Neural progenitor cell (in vitro differentiated cells): Measurements from ENCODE around the gene PLA2G5. TPM values are rescaled to one million over a fixed set of nuclear protein-coding genes. Genes with fewer than 3 reads are reported as not detected.

Source experiments
- DNase-seq: peaks from one replicate; pipeline ENCODE4 v3.0.0-alpha.2; 2016; ENCODE audit warnings: low spot score
- H2AFZ ChIP-seq: fragments of 200-600 bp; sonication (generic); replicated peaks from 2 replicates; pipeline ENCODE4 v1.6.1; 2016; ENCODE audit warnings: antibody characterized with exemption
- H3F3A ChIP-seq: fragments of 200-600 bp; sonication (generic); 2 replicates; pipeline ENCODE4 v1.6.1; 2016; ENCODE audit warnings: antibody characterized with exemption, low read depth
- H3K27ac ChIP-seq: fragments of 200-600 bp; sonication (generic); 2 replicates; pipeline ENCODE4 v1.5.1; 2016; ENCODE audit warnings: mild to moderate bottlenecking
- H3K27me3 ChIP-seq: fragments of 200-600 bp; sonication (generic); 2 replicates; pipeline ENCODE4 v1.6.1; 2016; ENCODE audit warnings: mild to moderate bottlenecking, moderate library complexity
- H3K36me3 ChIP-seq: fragments of 200-600 bp; sonication (generic); 2 replicates; pipeline ENCODE4 v1.5.1; 2016
- H3K4me1 ChIP-seq: fragments of 200-600 bp; sonication (generic); 2 replicates; pipeline ENCODE4 v1.6.1; 2016; ENCODE audit warnings: mixed run types
- H3K4me2 ChIP-seq: fragments of 200-600 bp; sonication (generic); 2 replicates; pipeline ENCODE4 v1.6.1; 2016
- H3K4me3 ChIP-seq: fragments of 200-600 bp; sonication (generic); 2 replicates; pipeline ENCODE4 v1.5.1; 2016
- H3K79me2 ChIP-seq: fragments of 200-600 bp; sonication (generic); 2 replicates; pipeline ENCODE4 v1.6.1; 2016; ENCODE audit warnings: low read depth
- H3K9ac ChIP-seq: fragments of 200-600 bp; sonication (generic); 2 replicates; pipeline ENCODE4 v1.6.1; 2016
- H3K9me3 ChIP-seq: fragments of 200-600 bp; sonication (generic); 2 replicates; pipeline ENCODE4 v1.5.1; 2016; ENCODE audit warnings: low read depth
- H4K20me1 ChIP-seq: fragments of 200-600 bp; sonication (generic); 2 replicates; pipeline ENCODE4 v1.6.1; 2016; ENCODE audit warnings: low read depth
- H3K27ac Mint-ChIP-seq: 3 replicates; pipeline ENCODE4 v1.8.0; 2021; ENCODE audit warnings: mixed read lengths
- H3K27me3 Mint-ChIP-seq: 2 replicates; pipeline ENCODE4 v1.8.0; 2022; ENCODE audit warnings: low read depth, mild to moderate bottlenecking, inconsistent platforms, moderate library complexity, mixed read lengths; ENCODE audit not compliant: insufficient read depth
- H3K36me3 Mint-ChIP-seq: 3 replicates; pipeline ENCODE4 v1.8.0; 2021; ENCODE audit warnings: mixed read lengths
- H3K4me1 Mint-ChIP-seq: 3 replicates; pipeline ENCODE4 v1.8.0; 2021; ENCODE audit warnings: mixed read lengths
- H3K4me3 Mint-ChIP-seq: 3 replicates; pipeline ENCODE4 v1.8.0; 2021; ENCODE audit warnings: mild to moderate bottlenecking, moderate library complexity, mixed read lengths
- H3K9me3 Mint-ChIP-seq: 3 replicates; pipeline ENCODE4 v1.8.0; 2020; ENCODE audit warnings: mixed read lengths
- CTCF ChIP-seq: fragments of 200-600 bp; sonication (generic); IDR thresholded peaks from 2 replicates; pipeline ENCODE4 v1.5.1; 2017; ENCODE audit warnings: antibody characterized with exemption, mild to moderate bottlenecking
- EZH2 ChIP-seq: fragments of 200-600 bp; sonication (generic); IDR thresholded peaks from 2 replicates; pipeline ENCODE4 v1.6.1; 2017; ENCODE audit warnings: antibody characterized with exemption, mild to moderate bottlenecking, moderate library complexity
- EZH2phosphoT487 ChIP-seq: fragments of 200-600 bp; sonication (generic); IDR thresholded peaks from 2 replicates; pipeline ENCODE4 v1.6.1; 2017; ENCODE audit warnings: antibody characterized with exemption
- total RNA-seq: library from RNA; depleted of rRNA; stranded (reverse); fragments of >200 nt; gene quantifications from 2 replicates; pipeline ENCODE4 v1.2.3, GENCODE V29; 2015; ENCODE audit warnings: low replicate concordance

PLA2G5 gene
- total RNA-seq, 1 donor from 2014 or later = not detected

- Histone ChIP-seq H3K36me3 (no peaks in the 10 kb centered on the region), H3K9me3 (no peaks in the 10 kb centered on the region), H2AFZ (no peak overlapping the region), H3K27ac (no peak overlapping the region), H3F3A (no peaks in the 10 kb centered on the region), H4K20me1 (no peaks in the 10 kb centered on the region), H3K27me3 (no peaks in the 10 kb centered on the region), H3K79me2 (no peaks in the 10 kb centered on the region), H3K4me1 (no peaks in the 10 kb centered on the region), H3K9ac (no peak overlapping the region), H3K4me3 (no peak overlapping the region), H3K4me2 (no peak overlapping the region)
- no peak for DNase-seq
- Mint-ChIP-seq H3K9me3 (peaks cover 4% of the 10 kb centered on the region), H3K4me3 (no peak overlapping the region), H3K36me3 (no peaks in the 10 kb centered on the region), H3K27me3 (peaks cover 5% of the 10 kb centered on the region), H3K27ac (no peak overlapping the region), H3K4me1 (no peaks in the 10 kb centered on the region)
- TF ChIP-seq EZH2 (no peak), CTCF (no peak), EZH2phosphoT487 (no peak)
Observed at GRCh38 chr1:20090641-20091040, 20.6 kb downstream of the PLA2G5 start.

GRCh38 chr1:20093303-20093702 is 23.3 kb downstream of the PLA2G5 start:
- no peaks in the 10 kb centered on the region for H3K9me3 ChIP-seq
- no peak for DNase-seq
- peaks cover 20% of the 10 kb centered on the region for H3K9me3 Mint-ChIP-seq
- no peak overlapping the region for H3K4me2 ChIP-seq
- no peak for TF ChIP-seq CTCF
- TF ChIP-seq EZH2phosphoT487 = no peak
- no peak for TF ChIP-seq EZH2
- H3K27ac Mint-ChIP-seq = no peak overlapping the region
- H3K27me3 Mint-ChIP-seq = peaks cover 5% of the 10 kb centered on the region
- no peaks in the 10 kb centered on the region for H3K36me3 ChIP-seq
- H3K4me1 Mint-ChIP-seq = no peaks in the 10 kb centered on the region
- no peak overlapping the region for H3K4me3 Mint-ChIP-seq
- H3K27me3 ChIP-seq = no peaks in the 10 kb centered on the region
- no peaks in the 10 kb centered on the region for H3F3A ChIP-seq
- no peak overlapping the region for H3K4me3 ChIP-seq
- no peaks in the 10 kb centered on the region for H3K4me1 ChIP-seq
- H3K9ac ChIP-seq = no peak overlapping the region
- H4K20me1 ChIP-seq = no peaks in the 10 kb centered on the region
- no peak overlapping the region for H2AFZ ChIP-seq
- H3K36me3 Mint-ChIP-seq = no peaks in the 10 kb centered on the region
- H3K27ac ChIP-seq = no peak overlapping the region
- H3K79me2 ChIP-seq = no peaks in the 10 kb centered on the region

GRCh38 chr1:20093940-20094391 is 24.0 kb downstream of the PLA2G5 start:
- H3K27me3 Mint-ChIP-seq = peaks cover 1% of the 10 kb centered on the region
- peaks cover 20% of the 10 kb centered on the region for H3K9me3 Mint-ChIP-seq

More at GRCh38 chr1:20093940-20094391, 24.0 kb downstream of the PLA2G5 start:
- H3K4me2 ChIP-seq = no peak overlapping the region
- no peaks in the 10 kb centered on the region for H3K4me1 ChIP-seq
- H3K4me1 Mint-ChIP-seq = no peaks in the 10 kb centered on the region
- H3K4me3 ChIP-seq = no peak overlapping the region
- H3K27ac Mint-ChIP-seq = no peak overlapping the region
- no peak for DNase-seq
- H3K36me3 ChIP-seq = no peaks in the 10 kb centered on the region
- H3K79me2 ChIP-seq = no peaks in the 10 kb centered on the region
- no peaks in the 10 kb centered on the region for H4K20me1 ChIP-seq
- H2AFZ ChIP-seq = no peak overlapping the region
- H3F3A ChIP-seq = no peaks in the 10 kb centered on the region
- no peaks in the 10 kb centered on the region for H3K27me3 ChIP-seq
- no peak overlapping the region for H3K27ac ChIP-seq
- H3K36me3 Mint-ChIP-seq = no peaks in the 10 kb centered on the region
- H3K9ac ChIP-seq = no peak overlapping the region
- TF ChIP-seq CTCF (no peak), EZH2 (no peak), EZH2phosphoT487 (no peak)
- H3K9me3 ChIP-seq = no peaks in the 10 kb centered on the region
- no peak overlapping the region for H3K4me3 Mint-ChIP-seq
